Measurements from ENCODE around the gene SLC12A2.
A peak's percentile ranks its signal among the peaks of the same experiment; 100 is the strongest.

- TF ChIP-seq CTCF (IDR thresholded peaks at IDR 0.05) (peak in 3 of 4 experiments; percentile 48 to 63 (median 50)), POLR2A (IDR thresholded peaks at IDR 0.05) (no peak)
These were observed 253 bp downstream of the SLC12A2 start for GRCh38 chr5:128083811-128084227.

Measured in uterus (tissue), 2 donors.